Measurements from ENCODE around the gene WDR26. TPM values are rescaled to one million over a fixed set of nuclear protein-coding genes. Genes with fewer than 3 reads are reported as not detected.
A peak's percentile ranks its signal among the peaks of the same experiment; 100 is the strongest.

WDR26 gene
- total and polyA plus RNA-seq, 9 of the 15 experiments (the other 6 are each of a cell fraction or from before 2014, with no cell fraction given): 11.5 to 66.0 (median 39.8) TPM

DNA sequence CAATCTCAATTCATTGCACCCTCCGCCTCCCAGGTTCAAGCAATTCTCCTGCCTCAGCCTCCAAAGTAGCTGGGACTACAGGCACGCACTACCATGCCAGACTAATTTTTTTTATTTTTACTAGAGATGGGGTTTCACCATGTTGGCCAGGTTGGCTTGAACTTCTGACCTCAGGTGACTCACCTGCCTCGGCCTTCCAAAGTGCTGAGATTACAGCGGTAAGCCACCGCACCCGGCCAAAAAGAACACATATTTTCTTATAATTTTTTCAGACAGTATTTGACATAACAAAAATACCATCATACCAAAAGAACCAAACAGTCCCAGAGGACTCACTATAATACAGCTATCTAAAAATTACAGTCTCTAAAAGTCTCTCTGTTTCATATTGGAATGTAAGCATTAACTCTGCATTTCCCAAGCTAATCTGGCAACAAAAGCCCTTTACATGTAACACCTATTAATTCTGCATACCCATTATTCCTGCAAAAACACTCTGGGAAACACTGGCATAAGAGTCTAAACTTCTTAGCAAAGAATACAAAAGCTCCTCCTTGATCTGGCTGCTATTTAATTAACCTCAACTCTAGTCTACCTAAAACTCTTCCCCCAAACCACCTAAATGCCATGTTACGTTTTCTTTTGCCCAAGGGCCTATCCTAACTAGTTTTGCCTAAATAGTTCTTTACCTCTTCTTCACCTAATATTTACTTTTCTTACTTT lies 26.9 kb downstream of the WDR26 start:
- ChIA-PET POLR2A (interaction anchor here (1.1 to 1.6 kb wide), 5 partner anchors 8 to 59 kb away, joined by 3 to 4 read pairs (median 3); no protein-coding TSS in a partner anchor), CTCF (ENCODE audit: low intra/inter-chr PET ratio) (no interaction called here)
- Histone ChIP-seq H3K27ac (ENCODE audit: extremely low read depth, low read depth, low read length) (no peak overlapping the region), H3K27me3 (ENCODE audit: control insufficient read depth in 2 of 2, insufficient read depth in 2 of 2, low read length in 2 of 2) (no peaks in the 10 kb centered on the region), H3K4me3 (no peak overlapping the region), H4K20me1 (replicated peaks; ENCODE audit: control insufficient read depth, insufficient read depth, low read length) (no peaks in the 10 kb centered on the region), H3K9me3 (replicated peaks; ENCODE audit: control insufficient read depth, insufficient read depth, low read depth, low read length) (no peaks in the 10 kb centered on the region), H3K9me1 (ENCODE audit: control insufficient read depth, insufficient read depth, low read length) (no peaks in the 10 kb centered on the region), H2AFZ (ENCODE audit: low read depth, low read length) (no peak overlapping the region), H3K36me3 (ENCODE audit: control insufficient read depth, insufficient read depth, low read length) (peaks cover 88% of the 10 kb centered on the region), H3K4me1 (replicated peaks in 1 of 2; ENCODE audit: control insufficient read depth in 2 of 2, insufficient read depth in 2 of 2, low read length in 2 of 2) (no peaks in the 10 kb centered on the region), H3K4me2 (ENCODE audit: insufficient read depth, low read length) (no peak overlapping the region), H3K9ac (ENCODE audit: insufficient read depth in 1 of 2, low read depth in 2 of 2, low read length in 2 of 2) (no peak overlapping the region), H3K79me2 (ENCODE audit: control insufficient read depth, insufficient read depth, low read length) (0 out of 3 replicates have a peak, but pooled peaks cover 2% of the 10 kb centered on the region)
- BruUV-seq (replicated peaks): no TSS peak
- FAIRE-seq (no peak), ATAC-seq (no peak), DNase-seq (ENCODE audit: extremely low read depth in 1 of 4, low spot score in 3 of 4) (no peak)
- WGBS (ENCODE audit: insufficient coverage, low coverage, missing lambda C conversion rate): 90% methylated on average over 7 of the region's 7 CpGs
- TF ChIP-seq ELF1 (tag; IDR thresholded peaks at IDR 0.05) (no peak), ZBTB33 (CRISPR knock-in tag; IDR thresholded peaks at IDR 0.05) (0 out of 2 replicates have a peak, but pooled peaks have one; percentile 12), ZFP30 (CRISPR knock-in tag; IDR thresholded peaks at IDR 0.05; ENCODE audit: borderline replicate concordance) (no peak), CBFA2T3 (IDR thresholded peaks at IDR 0.05) (no peak)
- intact Hi-C loops (cut with micrococcal nuclease) (no loop called here), in situ Hi-C loops (cut with MboI) (no loop called here)

All from K562 (cell line).